ENCODE measurements around the gene TC2N.

- TF ChIP-seq POLR2A (IDR thresholded peaks at IDR 0.05), result no peak
- TF ChIP-seq CTCF (IDR thresholded peaks at IDR 0.05), result no peak
- TF ChIP-seq POLR2AphosphoS5 (IDR thresholded peaks at IDR 0.05), result no peak
- no peak for TF ChIP-seq EP300 (IDR thresholded peaks at IDR 0.05)
Measured at GRCh38 chr14:91860238-91860637, 7.1 kb downstream of the TC2N start.
